Fibroblast of peridontal ligament (primary cell): ENCODE results near the gene HYAL4.
A peak's percentile ranks its signal among the peaks of the same experiment; 100 is the strongest.
"Not testable (repeated sequence)": the region's sequence is repeated elsewhere in the genome, so short reads cannot be mapped to it uniquely, and the experiment has no call there.

Source experiments
- DNase-seq: peaks from one replicate; pipeline ENCODE4 v3.0.0-alpha.2; 2010; ENCODE audit errors: extremely low read depth

HYAL4 gene, protein sequence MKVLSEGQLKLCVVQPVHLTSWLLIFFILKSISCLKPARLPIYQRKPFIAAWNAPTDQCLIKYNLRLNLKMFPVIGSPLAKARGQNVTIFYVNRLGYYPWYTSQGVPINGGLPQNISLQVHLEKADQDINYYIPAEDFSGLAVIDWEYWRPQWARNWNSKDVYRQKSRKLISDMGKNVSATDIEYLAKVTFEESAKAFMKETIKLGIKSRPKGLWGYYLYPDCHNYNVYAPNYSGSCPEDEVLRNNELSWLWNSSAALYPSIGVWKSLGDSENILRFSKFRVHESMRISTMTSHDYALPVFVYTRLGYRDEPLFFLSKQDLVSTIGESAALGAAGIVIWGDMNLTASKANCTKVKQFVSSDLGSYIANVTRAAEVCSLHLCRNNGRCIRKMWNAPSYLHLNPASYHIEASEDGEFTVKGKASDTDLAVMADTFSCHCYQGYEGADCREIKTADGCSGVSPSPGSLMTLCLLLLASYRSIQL

GRCh38 chr7:123844712-123845219 is at the start of gene HYAL4:
TSS of gene HYAL4 (plus strand) at chr7:123845169. CDS start at chr7:123868274, 23,105 bp downstream.
- DNase-seq, result no peak

DNA sequence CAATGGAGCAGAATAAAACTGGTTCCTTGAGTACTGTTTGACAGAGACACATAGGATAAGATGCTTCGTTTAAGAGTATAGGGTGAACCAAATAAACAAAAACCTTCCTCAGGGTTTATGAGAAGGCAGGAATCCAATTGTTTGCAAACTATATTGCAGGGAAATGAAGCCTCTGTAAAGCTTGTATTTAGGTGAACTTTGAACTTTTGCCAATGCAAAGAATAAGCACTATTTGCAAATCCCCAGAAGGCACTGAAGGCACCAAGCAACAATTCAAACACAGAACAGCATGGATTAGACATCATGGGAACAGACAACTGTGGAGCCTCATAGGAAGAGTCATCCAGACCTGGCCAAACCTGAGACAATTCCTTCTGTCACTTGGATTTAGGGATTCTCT is 49.1 kb upstream of the HYAL4 start:
- no peak for DNase-seq

- DNase-seq, result no peak
Observed at GRCh38 chr7:123796568-123796967, 48.4 kb upstream of the HYAL4 start.

GRCh38 chr7:123797673-123798531 is 47.1 kb upstream of the HYAL4 start:
- DNase-seq, result peak; percentile 71

DNA sequence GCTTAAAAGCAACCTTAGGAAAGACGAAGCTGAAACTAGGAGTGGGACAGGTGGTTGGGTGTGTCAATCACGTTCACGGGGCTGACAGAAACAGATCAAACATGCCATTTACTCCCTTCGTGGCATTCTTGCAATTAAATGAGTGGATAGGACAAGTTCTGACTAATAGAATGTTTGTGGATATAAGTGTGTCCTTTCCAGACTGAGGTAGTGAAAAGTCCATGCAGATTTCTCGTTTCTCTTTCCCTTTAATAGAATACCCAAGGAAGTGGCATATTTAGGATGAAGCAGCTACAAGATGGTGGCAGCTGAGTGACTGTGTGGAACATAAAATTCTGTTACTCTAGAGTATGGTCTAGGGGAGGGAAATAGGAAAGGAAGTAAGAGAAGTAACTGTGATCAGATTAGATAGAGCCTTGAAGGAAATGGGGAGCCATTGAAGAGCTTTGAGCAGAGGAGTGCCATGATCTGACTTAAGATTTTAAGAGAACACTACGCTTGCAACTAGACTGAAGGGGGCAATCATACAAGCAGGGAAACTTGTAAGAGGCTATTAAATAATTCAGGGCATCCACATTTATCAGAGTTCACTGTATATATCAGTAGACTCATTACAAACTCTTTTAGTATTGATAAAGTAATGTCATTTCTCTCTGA is 46.3 kb upstream of the HYAL4 start:
- no peak for DNase-seq

- DNase-seq, result no peak
Observed at GRCh38 chr7:123802249-123802648, 42.7 kb upstream of the HYAL4 start.

GRCh38 chr7:123805287-123805686 is 39.7 kb upstream of the HYAL4 start:
- DNase-seq, result no peak

GRCh38 chr7:123809471-123809870 is 35.5 kb upstream of the HYAL4 start:
- DNase-seq, result no peak

DNA sequence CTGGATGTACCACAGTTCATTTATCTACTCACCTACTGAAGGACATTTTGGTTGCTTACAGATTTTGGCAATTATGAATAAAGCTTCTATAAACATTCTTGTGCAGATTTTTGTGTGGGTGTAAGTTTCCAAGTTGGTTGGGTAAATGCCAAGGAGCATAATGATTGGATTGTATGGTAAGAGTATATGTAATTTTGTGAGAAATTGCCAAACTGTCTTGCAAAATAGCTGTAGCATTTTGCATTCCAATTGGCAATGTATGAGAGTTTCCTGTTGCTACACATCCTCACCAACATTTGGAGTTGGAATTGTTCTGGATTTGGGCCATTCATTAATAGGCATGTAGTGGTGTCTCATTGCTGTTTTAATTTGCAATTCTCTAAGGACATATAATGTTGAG is 33.9 kb upstream of the HYAL4 start:
- no peak for DNase-seq

DNA sequence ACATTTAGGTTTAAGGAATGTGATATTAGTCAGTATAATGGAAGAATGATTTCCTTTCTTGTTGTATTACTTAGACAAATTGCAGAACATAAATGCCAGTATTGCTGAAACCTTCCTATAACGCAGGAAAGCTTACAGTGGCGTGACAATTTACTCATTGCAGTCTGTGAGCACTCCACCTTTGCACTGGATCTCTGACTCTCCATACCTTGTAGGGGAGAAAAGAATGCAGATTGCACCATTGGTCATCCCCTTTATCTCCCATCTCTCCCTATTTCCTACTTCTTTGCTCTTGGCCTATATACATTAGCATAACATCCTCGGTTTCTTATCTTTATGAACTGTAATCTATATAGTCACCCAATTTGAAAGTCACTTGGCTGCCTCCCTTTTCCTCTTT is 28.1 kb upstream of the HYAL4 start:
- DNase-seq, result no peak

DNA sequence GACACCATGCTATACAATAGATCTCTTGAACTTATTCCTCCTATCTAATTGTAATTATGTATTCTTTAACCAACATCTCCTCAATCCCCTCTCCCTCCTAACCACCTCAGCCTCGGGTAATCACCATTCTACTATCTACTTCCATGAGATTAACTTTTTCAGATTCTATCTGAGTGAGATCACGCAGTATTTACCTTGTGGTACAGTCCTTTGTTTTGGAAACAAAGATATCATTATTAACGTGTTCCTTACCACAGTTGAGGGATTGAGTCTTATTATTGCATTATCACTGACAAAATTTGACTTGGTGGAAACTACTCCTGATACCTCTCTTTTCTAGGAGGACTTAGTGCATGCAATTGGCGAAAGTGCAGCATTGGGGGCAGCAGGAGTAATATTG is 26.0 kb upstream of the HYAL4 start:
- no peak for DNase-seq

GRCh38 chr7:123819795-123820194 is 25.2 kb upstream of the HYAL4 start:
- not testable (repeated sequence) for DNase-seq

GRCh38 chr7:123820864-123821263 is 24.1 kb upstream of the HYAL4 start:
- no peak for DNase-seq

GRCh38 chr7:123821320-123821719 is 23.6 kb upstream of the HYAL4 start:
- DNase-seq, result no peak

- no peak for DNase-seq
Observed at GRCh38 chr7:123823898-123824753, 20.8 kb upstream of the HYAL4 start.

GRCh38 chr7:123824754-123825067 is 20.3 kb upstream of the HYAL4 start:
- no peak for DNase-seq

DNA sequence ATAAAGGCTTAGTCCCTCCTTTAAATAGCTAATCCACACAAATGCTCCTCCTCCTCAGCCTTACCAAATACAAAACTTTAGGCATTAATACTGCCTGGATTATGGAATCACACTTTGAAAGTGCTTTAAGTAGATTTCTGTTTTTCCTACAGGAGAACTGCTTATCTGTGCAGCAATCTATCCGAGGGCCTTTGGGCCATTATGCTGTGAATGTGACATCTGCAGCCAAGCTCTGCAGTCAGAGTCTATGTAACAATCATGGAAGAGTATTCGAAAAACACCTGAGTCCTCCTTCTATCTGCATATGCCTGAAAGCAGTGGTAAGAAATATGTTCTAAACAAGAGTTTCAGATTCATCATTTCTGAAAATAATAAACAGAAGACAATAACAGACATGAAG is 16.2 kb upstream of the HYAL4 start:
- DNase-seq, result no peak

DNA sequence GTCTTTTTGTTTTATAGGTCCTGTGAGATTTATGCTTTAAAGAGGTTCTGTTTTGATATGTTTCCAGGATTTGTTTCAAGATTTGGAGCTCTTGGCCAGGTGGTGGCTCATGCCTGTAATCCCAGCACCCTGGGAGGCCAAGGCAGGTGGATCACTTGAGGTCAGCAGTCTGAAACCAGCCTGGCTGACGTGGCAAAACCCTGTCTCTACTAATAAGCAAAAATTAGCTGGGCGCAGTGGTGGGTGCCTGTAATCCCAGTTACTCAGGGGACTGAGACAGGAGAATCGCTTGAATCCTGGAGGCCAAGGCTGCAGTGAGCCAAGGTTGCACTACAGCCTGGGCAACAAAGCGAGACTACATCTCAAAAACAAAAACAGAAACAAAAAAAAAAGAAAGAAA is 8.3 kb upstream of the HYAL4 start:
- no peak for DNase-seq

DNA sequence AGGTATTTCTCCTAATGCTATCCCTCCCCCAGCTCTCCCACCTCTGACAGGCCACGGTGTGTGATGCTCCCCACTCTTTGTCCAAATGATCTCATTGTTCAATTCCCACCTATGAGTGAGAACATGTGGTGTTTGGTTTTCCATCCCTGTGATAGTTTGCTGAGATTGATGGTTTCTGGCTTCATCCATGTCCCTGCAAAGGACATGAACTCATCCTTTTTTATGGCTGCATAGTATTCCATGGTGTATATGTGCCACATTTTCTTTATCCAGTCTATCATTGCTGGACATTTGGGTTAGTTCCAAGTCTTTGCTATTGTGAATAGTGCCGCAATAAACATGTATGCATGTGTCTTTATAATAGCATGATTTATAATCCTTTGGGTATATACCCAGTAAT is 5.9 kb upstream of the HYAL4 start:
- DNase-seq, result not testable (repeated sequence)

GRCh38 chr7:123844142-123844541 is 827 bp upstream of the HYAL4 start:
- DNase-seq, result not testable (repeated sequence)

GRCh38 chr7:123845823-123846216 is 851 bp downstream of the HYAL4 start:
- no peak for DNase-seq
